Tibial nerve (tissue), 4 donors: ENCODE measurements around the gene OR9Q1.

Experiments used
- CTCF ChIP-seq, 5 experiments: fragments of 200-600 bp in 3 of 5; fragments of 450-650 bp in 2 of 5; sonication (generic) in 3 of 5; IDR thresholded peaks; one replicate each; pipeline ENCODE4 v1.5.1; 2016 to 2019; ENCODE audit warnings: antibody characterized with exemption in 5 of 5, mild to moderate bottlenecking in 3 of 5, moderate library complexity in 2 of 5
- EP300 ChIP-seq, 2 donors: sonication (generic); formaldehyde crosslinking; IDR thresholded peaks; one replicate each; pipeline ENCODE4 v1.6.1; 2017; ENCODE audit warnings: antibody characterized with exemption in 2 of 2, mild to moderate bottlenecking in 1 of 2
- POLR2A ChIP-seq, 2 donors: fragments of 450-650 bp; IDR thresholded peaks; one replicate each; pipeline ENCODE4 v1.6.1; 2017; ENCODE audit warnings: antibody characterized with exemption in 2 of 2, mild to moderate bottlenecking in 2 of 2, moderate library complexity in 2 of 2

GRCh38 chr11:58204042-58204441 is 180.4 kb downstream of the OR9Q1 start, which contains the start of gene OR1S2:
- TF ChIP-seq CTCF (IDR thresholded peaks at IDR 0.05) (no peak), EP300 (IDR thresholded peaks at IDR 0.05) (no peak), POLR2A (IDR thresholded peaks at IDR 0.05) (no peak)
